ENCODE data around the gene UBL5. TPM values are rescaled to one million over a fixed set of nuclear protein-coding genes. Genes with fewer than 3 reads are reported as not detected.

Gene UBL5
- total RNA-seq, 2 donors from 2014 or later, result 415 to 506 TPM

DNA sequence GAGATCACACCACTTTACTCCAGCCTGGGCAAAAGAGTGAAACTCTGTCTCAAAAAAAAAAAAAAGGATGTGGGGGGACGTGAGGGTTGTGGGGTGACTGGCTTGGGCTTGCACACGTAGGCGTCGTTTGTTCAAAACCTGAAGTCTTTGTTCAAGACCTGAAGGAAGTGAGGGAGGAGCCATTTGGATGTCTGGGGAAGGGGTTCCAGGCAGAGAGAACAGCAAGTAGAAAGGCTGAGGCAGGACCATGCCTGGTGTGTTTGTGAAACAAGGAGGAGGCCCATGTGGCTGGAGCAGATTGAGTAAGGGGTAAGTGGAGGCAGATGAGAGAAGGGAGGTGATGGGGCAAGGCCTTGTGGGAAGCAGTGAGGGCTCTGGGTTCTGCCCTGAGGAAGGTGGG lies 35.2 kb downstream of the UBL5 start:
- no peak for DNase-seq
- Histone ChIP-seq H3K9ac (ENCODE audit: extremely low read depth, low read length, poor library complexity, severe bottlenecking) (no peak overlapping the region), H3K4me1 (ENCODE audit: control insufficient read depth, insufficient read depth, low read length) (no peaks in the 10 kb centered on the region), H3K27ac (ENCODE audit: low read depth, low read length) (no peak overlapping the region), H3K9me3 (ENCODE audit: control insufficient read depth, low read length) (no peaks in the 10 kb centered on the region), H3K4me3 (ENCODE audit: low read length) (no peak overlapping the region), H3K36me3 (ENCODE audit: control insufficient read depth, insufficient read depth, low read length) (no peaks in the 10 kb centered on the region), H3K27me3 (ENCODE audit: control insufficient read depth, insufficient read depth, low read length, poor library complexity, severe bottlenecking) (no peaks in the 10 kb centered on the region)
- H3K27ac Mint-ChIP-seq, result peak overlapping the region; percentile 12
- no peaks in the 10 kb centered on the region for H3K27me3 Mint-ChIP-seq (ENCODE audit: insufficient read depth)
- H3K4me3 Mint-ChIP-seq, result no peak overlapping the region
- TF ChIP-seq, protein P1, sequence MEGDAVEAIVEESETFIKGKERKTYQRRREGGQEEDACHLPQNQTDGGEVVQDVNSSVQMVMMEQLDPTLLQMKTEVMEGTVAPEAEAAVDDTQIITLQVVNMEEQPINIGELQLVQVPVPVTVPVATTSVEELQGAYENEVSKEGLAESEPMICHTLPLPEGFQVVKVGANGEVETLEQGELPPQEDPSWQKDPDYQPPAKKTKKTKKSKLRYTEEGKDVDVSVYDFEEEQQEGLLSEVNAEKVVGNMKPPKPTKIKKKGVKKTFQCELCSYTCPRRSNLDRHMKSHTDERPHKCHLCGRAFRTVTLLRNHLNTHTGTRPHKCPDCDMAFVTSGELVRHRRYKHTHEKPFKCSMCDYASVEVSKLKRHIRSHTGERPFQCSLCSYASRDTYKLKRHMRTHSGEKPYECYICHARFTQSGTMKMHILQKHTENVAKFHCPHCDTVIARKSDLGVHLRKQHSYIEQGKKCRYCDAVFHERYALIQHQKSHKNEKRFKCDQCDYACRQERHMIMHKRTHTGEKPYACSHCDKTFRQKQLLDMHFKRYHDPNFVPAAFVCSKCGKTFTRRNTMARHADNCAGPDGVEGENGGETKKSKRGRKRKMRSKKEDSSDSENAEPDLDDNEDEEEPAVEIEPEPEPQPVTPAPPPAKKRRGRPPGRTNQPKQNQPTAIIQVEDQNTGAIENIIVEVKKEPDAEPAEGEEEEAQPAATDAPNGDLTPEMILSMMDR (conservative IDR thresholded peaks at IDR 0.05), result no peak
- H3K9me3 Mint-ChIP-seq, result no peaks in the 10 kb centered on the region
- no peaks in the 10 kb centered on the region for H3K4me1 Mint-ChIP-seq
- 80 to 91% methylated on average over 1 to 4 of the region's 4 CpGs for WGBS, 2 experiments (ENCODE audit: insufficient coverage in 1 of 2, insufficient read length in 1 of 2)
- peaks cover 2% of the 10 kb centered on the region for H3K36me3 Mint-ChIP-seq (ENCODE audit: low read depth)

GRCh38 chr19:9863759-9864158 lies 36.0 kb downstream of the UBL5 start:
- Histone ChIP-seq H3K9ac (ENCODE audit: extremely low read depth, low read length, poor library complexity, severe bottlenecking) (no peak overlapping the region), H3K36me3 (ENCODE audit: control insufficient read depth, insufficient read depth, low read length) (no peaks in the 10 kb centered on the region), H3K27me3 (ENCODE audit: control insufficient read depth, insufficient read depth, low read length, poor library complexity, severe bottlenecking) (no peaks in the 10 kb centered on the region), H3K27ac (ENCODE audit: low read depth, low read length) (no peak overlapping the region), H3K4me1 (ENCODE audit: control insufficient read depth, insufficient read depth, low read length) (no peaks in the 10 kb centered on the region), H3K9me3 (ENCODE audit: control insufficient read depth, low read length) (no peaks in the 10 kb centered on the region), H3K4me3 (ENCODE audit: low read length) (no peak overlapping the region)
- Mint-ChIP-seq H3K27me3 (ENCODE audit: insufficient read depth) (no peaks in the 10 kb centered on the region), H3K9me3 (no peaks in the 10 kb centered on the region), H3K27ac (no peak overlapping the region), H3K4me1 (no peaks in the 10 kb centered on the region), H3K36me3 (ENCODE audit: low read depth) (peaks cover 2% of the 10 kb centered on the region), H3K4me3 (no peak overlapping the region)
- TF ChIP-seq, protein P1 (conservative IDR thresholded peaks at IDR 0.05), result no peak
- WGBS, 2 experiments (ENCODE audit: insufficient coverage in 1 of 2, insufficient read length in 1 of 2), result 86 to 93% methylated on average over 5 of the region's 5 CpGs
- no peak for DNase-seq

- no peaks in the 10 kb centered on the region for H3K36me3 ChIP-seq (ENCODE audit: control insufficient read depth, insufficient read depth, low read length)
- Mint-ChIP-seq H3K36me3 (ENCODE audit: low read depth) (no peaks in the 10 kb centered on the region), H3K4me1 (no peaks in the 10 kb centered on the region), H3K27ac (no peak overlapping the region), H3K4me3 (no peak overlapping the region), H3K9me3 (no peaks in the 10 kb centered on the region), H3K27me3 (ENCODE audit: insufficient read depth) (no peaks in the 10 kb centered on the region)
- no peak for DNase-seq
- no peaks in the 10 kb centered on the region for H3K9me3 ChIP-seq (ENCODE audit: control insufficient read depth, low read length)
- no peaks in the 10 kb centered on the region for H3K27me3 ChIP-seq (ENCODE audit: control insufficient read depth, insufficient read depth, low read length, poor library complexity, severe bottlenecking)
- 86% methylated on average over 10 to 16 of the region's 16 CpGs for WGBS, 2 experiments (ENCODE audit: insufficient coverage in 1 of 2, insufficient read length in 1 of 2)
- TF ChIP-seq, protein P1 (conservative IDR thresholded peaks at IDR 0.05), result no peak
- H3K9ac ChIP-seq (ENCODE audit: extremely low read depth, low read length, poor library complexity, severe bottlenecking), result no peak overlapping the region
- H3K4me1 ChIP-seq (ENCODE audit: control insufficient read depth, insufficient read depth, low read length), result no peaks in the 10 kb centered on the region
- H3K4me3 ChIP-seq (ENCODE audit: low read length), result no peak overlapping the region
- H3K27ac ChIP-seq (ENCODE audit: low read depth, low read length), result no peak overlapping the region
Observed at GRCh38 chr19:9865732-9866501, 38.2 kb downstream of the UBL5 start.
